OCI-LY7 (cell line): ENCODE data around the gene TWNK. TPM values are rescaled to one million over a fixed set of nuclear protein-coding genes. Genes with fewer than 3 reads are reported as not detected.

Experiments
- BruUV-seq: library from RNA; stranded (reverse); fragments of 400-500 nt; replicated peaks from 2 replicates; lab custom pipeline; 2021; lab: Mats Ljungman, UMichigan
- CTCF ChIA-PET: fragments of 300-600 bp; sonication (Branson Sonifier 250); formaldehyde crosslinking; loops from one replicate; lab custom pipeline; 2022; ENCODE audit warnings: antibody characterized with exemption; ENCODE audit not compliant: unreplicated experiment; lab: Charles Lee
- POLR2A ChIA-PET: fragments of 300-600 bp; sonication (Branson Sonifier 250); formaldehyde crosslinking; loops from one replicate; lab custom pipeline; 2022; ENCODE audit warnings: antibody characterized with exemption; lab: Charles Lee
- DNase-seq: peaks from one replicate; pipeline ENCODE4 v3.0.0-alpha.2; 2015; ENCODE audit warnings: low spot score
- H2AFZ ChIP-seq: fragments of 200-600 bp; sonication (generic), shearing (Covaris generic); 2 replicates; pipeline ENCODE4 v1.6.1; 2014; ENCODE audit warnings: mild to moderate bottlenecking, antibody characterized with exemption, low read length, moderate library complexity
- H3K27ac ChIP-seq: fragments of 200-600 bp; sonication (generic); 2 replicates; pipeline ENCODE4 v1.5.1; 2014; ENCODE audit warnings: mixed run types, low read depth, mild to moderate bottlenecking, moderate library complexity, low read length, inconsistent platforms; ENCODE audit not compliant: poor library complexity, severe bottlenecking
- H3K36me3 ChIP-seq: fragments of 200-600 bp; sonication (generic); 2 replicates; pipeline ENCODE4 v1.6.1; 2014; ENCODE audit warnings: mild to moderate bottlenecking, antibody characterized with exemption, low read length, moderate library complexity, mixed read lengths; ENCODE audit not compliant: insufficient read depth
- H3K4me1 ChIP-seq: fragments of 200-600 bp; sonication (generic); 2 replicates; pipeline ENCODE4 v1.5.1; 2014; ENCODE audit warnings: mild to moderate bottlenecking, low read length; ENCODE audit not compliant: insufficient read depth, poor library complexity, severe bottlenecking
- H3K4me2 ChIP-seq: fragments of 200-600 bp; sonication (generic); 2 replicates; pipeline ENCODE4 v1.6.1; 2014; ENCODE audit warnings: mild to moderate bottlenecking, low read length
- H3K4me3 ChIP-seq: fragments of 200-600 bp; sonication (generic); 2 replicates; pipeline ENCODE4 v1.5.1; 2014; ENCODE audit warnings: mild to moderate bottlenecking, low read depth, low read length; ENCODE audit not compliant: poor library complexity, severe bottlenecking
- H3K79me2 ChIP-seq: fragments of 200-600 bp; sonication (generic); 2 replicates; pipeline ENCODE4 v1.6.1; 2016; ENCODE audit warnings: low read depth, mild to moderate bottlenecking, low read length, moderate library complexity, mixed read lengths; ENCODE audit not compliant: insufficient read depth
- H3K9me2 ChIP-seq: fragments of 200-600 bp; sonication (generic); 2 replicates; pipeline ENCODE4 v1.6.1; 2016; ENCODE audit warnings: mild to moderate bottlenecking, low read length, mixed read lengths; ENCODE audit not compliant: insufficient read depth
- H3K9me3 ChIP-seq: fragments of 200-600 bp; sonication (generic); 2 replicates; pipeline ENCODE4 v1.6.1; 2014; ENCODE audit warnings: mild to moderate bottlenecking, mixed run types, low read length, mixed read lengths
- H4K20me1 ChIP-seq: fragments of 200-600 bp; sonication (generic); 2 replicates; pipeline ENCODE4 v1.6.1; 2014; ENCODE audit warnings: mild to moderate bottlenecking, antibody characterized with exemption, low read length, moderate library complexity, mixed read lengths; ENCODE audit not compliant: insufficient read depth
- CTCF ChIP-seq: fragments of 200-600 bp; sonication (generic); conservative IDR thresholded peaks from 2 replicates; pipeline ENCODE4 v1.5.1; 2014; ENCODE audit warnings: mild to moderate bottlenecking, antibody characterized with exemption, low read length, moderate library complexity, mixed read lengths
- EZH2phosphoT487 ChIP-seq: fragments of 200-600 bp; sonication (generic); IDR thresholded peaks from 2 replicates; pipeline ENCODE4 v1.6.1; 2018; ENCODE audit warnings: low read depth, borderline replicate concordance, mild to moderate bottlenecking, mixed run types, antibody characterized with exemption, low read length, moderate library complexity, mixed read lengths
- intact Hi-C: fragments of 100-400 bp; cut with micrococcal nuclease; formaldehyde crosslinking; loops from one replicate; pipeline ENCODE4 v1.10.0; 2022; ENCODE audit not compliant: unreplicated experiment
- total RNA-seq, 2 experiments: library from RNA; depleted of rRNA in 1 of 2; stranded (reverse); fragments of >200 nt in 1 of 2; shearing (Covaris generic) in 1 of 2; gene quantifications; 2 replicates each; pipeline ENCODE4 v1.2.3, GENCODE V29; 2014 to 2022

Gene TWNK
- total RNA-seq, 2 experiments from 2014 or later: 15.8 to 21.7 TPM

GRCh38 chr10:101029520-101030295 lies 42.4 kb downstream of the TWNK start:
- H3K36me3 ChIP-seq: no peaks in the 10 kb centered on the region
- DNase-seq: no peak
- no peaks in the 10 kb centered on the region for H3K9me2 ChIP-seq
- no peak overlapping the region for H3K27ac ChIP-seq
- no peak for TF ChIP-seq CTCF
- no peak for TF ChIP-seq EZH2phosphoT487
- no peaks in the 10 kb centered on the region for H3K79me2 ChIP-seq
- H3K4me1 ChIP-seq: no peaks in the 10 kb centered on the region
- BruUV-seq: no TSS peak
- no peak overlapping the region for H3K4me3 ChIP-seq
- ChIA-PET POLR2A (no interaction called here), CTCF (interaction anchor here (0.6 to 1.5 kb wide), 3 partner anchors 11 to 1216 kb away, joined by 3 read pairs; no protein-coding TSS in a partner anchor)
- H2AFZ ChIP-seq: no peak overlapping the region
- intact Hi-C loops: no loop called here
- H4K20me1 ChIP-seq: no peaks in the 10 kb centered on the region; the same call in 1 of the 2 replicates
- no peak overlapping the region for H3K4me2 ChIP-seq
- H3K9me3 ChIP-seq: no peaks in the 10 kb centered on the region

GRCh38 chr10:101030496-101031127 lies 43.3 kb downstream of the TWNK start:
- intact Hi-C loops: no loop called here
- no peak overlapping the region for H3K27ac ChIP-seq
- TF ChIP-seq CTCF: no peak
- TF ChIP-seq EZH2phosphoT487: no peak

More at GRCh38 chr10:101030496-101031127, 43.3 kb downstream of the TWNK start:
- CTCF ChIA-PET: interaction anchor here (0.6 kb wide), 2 partner anchors 31 to 1216 kb away, joined by 3 to 4 read pairs; partner anchors contain the start of gene KAZALD1
- BruUV-seq: no TSS peak
- POLR2A ChIA-PET: interaction anchor here (0.6 kb wide), 1 partner anchor 41 kb away, joined by 3 read pairs; no protein-coding TSS in a partner anchor
- Histone ChIP-seq H3K36me3 (no peaks in the 10 kb centered on the region), H3K9me2 (no peaks in the 10 kb centered on the region), H3K79me2 (no peaks in the 10 kb centered on the region), H2AFZ (no peak overlapping the region), H3K4me3 (peak overlapping the region; percentile 38), H3K4me2 (peak overlapping the region; percentile 65), H4K20me1 (no peaks in the 10 kb centered on the region; the same call in 1 of the 2 replicates), H3K9me3 (no peaks in the 10 kb centered on the region), H3K4me1 (no peaks in the 10 kb centered on the region)
- no peak for DNase-seq
